Measurements from ENCODE around the gene DBNDD1.
"Not testable (repeated sequence)": the region's sequence is repeated elsewhere in the genome, so short reads cannot be mapped to it uniquely, and the experiment has no call there.

Gene DBNDD1

DNA sequence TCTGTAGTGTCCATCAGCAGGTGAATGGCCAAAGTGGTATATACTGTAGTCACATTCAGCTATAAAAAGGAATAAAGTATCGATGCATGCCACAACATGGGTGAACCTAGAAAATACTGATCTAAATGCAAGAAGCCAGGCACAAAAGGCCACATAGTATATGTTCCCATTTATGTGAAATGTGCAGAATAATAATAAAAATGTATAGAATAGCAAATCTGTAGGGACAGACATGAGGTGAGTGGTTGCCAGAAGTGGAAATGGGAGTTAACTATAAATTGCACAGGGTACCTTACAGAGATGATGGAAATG, 23.1 kb downstream of the DBNDD1 start:
- H3K4me3 ChIP-seq (ENCODE audit: low read depth, low read length): no peak overlapping the region
- TF ChIP-seq, protein P1, sequence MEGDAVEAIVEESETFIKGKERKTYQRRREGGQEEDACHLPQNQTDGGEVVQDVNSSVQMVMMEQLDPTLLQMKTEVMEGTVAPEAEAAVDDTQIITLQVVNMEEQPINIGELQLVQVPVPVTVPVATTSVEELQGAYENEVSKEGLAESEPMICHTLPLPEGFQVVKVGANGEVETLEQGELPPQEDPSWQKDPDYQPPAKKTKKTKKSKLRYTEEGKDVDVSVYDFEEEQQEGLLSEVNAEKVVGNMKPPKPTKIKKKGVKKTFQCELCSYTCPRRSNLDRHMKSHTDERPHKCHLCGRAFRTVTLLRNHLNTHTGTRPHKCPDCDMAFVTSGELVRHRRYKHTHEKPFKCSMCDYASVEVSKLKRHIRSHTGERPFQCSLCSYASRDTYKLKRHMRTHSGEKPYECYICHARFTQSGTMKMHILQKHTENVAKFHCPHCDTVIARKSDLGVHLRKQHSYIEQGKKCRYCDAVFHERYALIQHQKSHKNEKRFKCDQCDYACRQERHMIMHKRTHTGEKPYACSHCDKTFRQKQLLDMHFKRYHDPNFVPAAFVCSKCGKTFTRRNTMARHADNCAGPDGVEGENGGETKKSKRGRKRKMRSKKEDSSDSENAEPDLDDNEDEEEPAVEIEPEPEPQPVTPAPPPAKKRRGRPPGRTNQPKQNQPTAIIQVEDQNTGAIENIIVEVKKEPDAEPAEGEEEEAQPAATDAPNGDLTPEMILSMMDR (conservative IDR thresholded peaks at IDR 0.05; ENCODE audit: low read depth, low read length): no peak
- DNase-seq (ENCODE audit: low read depth): no peak

DNA sequence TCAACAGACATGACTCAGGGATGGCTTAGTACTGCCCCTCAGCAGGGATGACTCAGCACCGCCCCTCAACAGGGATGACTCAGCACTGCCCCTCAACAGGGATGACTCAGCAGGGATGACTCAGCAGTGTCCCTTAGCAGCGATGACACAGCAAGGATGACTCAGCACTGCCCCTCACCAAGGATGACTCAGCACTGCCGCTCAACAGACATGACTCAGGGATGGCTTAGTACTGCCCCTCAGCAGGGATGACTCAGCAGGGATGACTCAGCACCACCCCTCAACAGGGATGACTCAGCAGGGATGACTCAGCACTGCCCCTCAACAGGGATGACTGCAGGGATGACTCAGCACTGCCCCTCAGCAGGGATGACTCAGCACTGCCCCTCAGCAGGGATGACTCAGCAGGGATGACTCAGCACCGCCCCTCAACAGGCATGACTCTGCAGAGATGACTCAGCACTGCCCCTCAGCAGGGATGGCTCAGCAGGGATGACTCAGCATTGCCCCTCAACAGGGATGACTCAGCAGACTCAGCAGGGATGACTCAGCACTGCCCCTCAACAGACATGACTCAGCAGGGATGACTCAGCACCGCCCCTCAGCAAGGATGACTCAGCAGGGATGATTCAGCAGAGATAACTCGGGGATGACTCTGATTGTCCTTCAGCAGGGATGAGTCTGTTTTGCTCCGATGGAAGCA, 23.6 kb downstream of the DBNDD1 start:
- peak; percentile 81 for DNase-seq (ENCODE audit: low read depth)

DNA sequence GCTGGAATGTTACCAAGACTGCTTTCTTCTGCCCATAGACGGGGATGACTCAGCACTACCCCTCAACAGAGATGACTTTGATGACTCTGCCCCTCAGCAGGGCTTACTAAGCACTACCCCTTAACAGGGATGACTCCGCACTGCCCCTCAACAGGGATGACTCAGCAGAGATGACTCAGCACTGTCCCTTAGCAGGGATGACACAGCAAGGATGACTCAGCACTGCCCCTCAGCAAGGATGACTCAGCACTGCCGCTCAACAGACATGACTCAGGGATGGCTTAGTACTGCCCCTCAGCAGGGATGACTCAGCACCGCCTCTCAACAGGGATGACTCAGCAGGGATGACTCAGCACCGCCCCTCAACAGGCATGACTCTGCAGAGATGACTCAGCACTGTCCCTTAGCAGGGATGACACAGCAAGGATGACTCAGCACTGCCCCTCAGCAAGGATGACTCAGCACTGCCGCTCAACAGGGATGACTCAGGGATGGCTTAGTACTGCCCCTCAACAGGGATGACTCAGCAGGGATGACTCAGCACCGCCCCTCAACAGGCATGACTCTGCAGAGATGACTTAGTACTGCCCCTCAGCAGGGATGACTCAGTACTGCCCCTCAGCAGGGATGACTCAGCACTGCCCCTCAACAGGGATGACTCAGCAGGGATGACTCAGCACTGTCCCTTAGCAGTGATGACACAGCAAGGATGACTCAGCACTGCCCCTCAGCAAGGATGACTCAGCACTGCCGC, 24.4 kb downstream of the DBNDD1 start:
- H3K4me3 ChIP-seq (ENCODE audit: low read depth, low read length): not testable (repeated sequence)
- peak; percentile 91 for DNase-seq (ENCODE audit: low read depth)

More for the DNA sequence above, 23.6 kb downstream of the DBNDD1 start:
- H3K4me3 ChIP-seq (ENCODE audit: low read depth, low read length): not testable (repeated sequence)

DNA sequence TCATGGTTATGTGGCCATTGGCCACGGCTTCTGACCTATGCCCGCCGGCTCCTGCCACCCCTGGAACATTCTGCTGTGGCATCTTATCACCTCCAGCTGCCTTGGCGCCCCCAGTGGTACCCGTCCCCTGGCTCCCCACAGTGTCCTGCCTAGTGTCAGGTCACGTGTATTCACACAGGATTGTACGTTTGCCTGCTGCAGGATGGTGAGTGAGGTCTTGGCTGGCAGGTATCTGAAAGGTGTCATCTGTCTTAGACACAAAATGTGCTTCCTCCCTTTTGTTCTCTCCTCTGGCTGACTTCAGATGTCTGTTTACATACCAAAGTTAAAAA, 24.9 kb downstream of the DBNDD1 start:
- TF ChIP-seq, protein P1 (conservative IDR thresholded peaks at IDR 0.05; ENCODE audit: low read depth, low read length): no peak
- no peak for DNase-seq (ENCODE audit: low read depth)
- H3K4me3 ChIP-seq (ENCODE audit: low read depth, low read length): no peak overlapping the region

DNA sequence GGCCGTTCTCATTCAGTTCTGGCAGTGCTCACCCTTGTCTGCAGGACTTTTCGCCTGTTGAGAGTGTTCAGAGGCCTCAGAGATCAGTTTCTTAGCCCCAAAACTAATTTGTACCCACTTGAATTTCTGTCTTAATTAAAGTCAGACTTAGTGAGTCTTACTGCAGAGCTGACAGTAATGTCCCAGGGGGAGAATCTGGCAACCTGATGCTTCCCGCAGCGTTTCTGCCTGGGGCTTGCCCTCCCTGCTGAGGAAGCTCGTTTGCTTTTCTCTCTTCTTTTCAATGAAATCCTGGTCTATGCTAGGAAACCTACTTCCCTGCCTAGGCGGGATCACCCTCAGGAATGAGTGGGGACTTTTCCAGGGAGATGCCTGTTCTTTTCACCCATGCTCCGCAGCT, 25.3 kb downstream of the DBNDD1 start:
- TF ChIP-seq, protein P1 (conservative IDR thresholded peaks at IDR 0.05; ENCODE audit: low read depth, low read length): no peak
- H3K4me3 ChIP-seq (ENCODE audit: low read depth, low read length): no peak overlapping the region
- no peak for DNase-seq (ENCODE audit: low read depth)

DNA sequence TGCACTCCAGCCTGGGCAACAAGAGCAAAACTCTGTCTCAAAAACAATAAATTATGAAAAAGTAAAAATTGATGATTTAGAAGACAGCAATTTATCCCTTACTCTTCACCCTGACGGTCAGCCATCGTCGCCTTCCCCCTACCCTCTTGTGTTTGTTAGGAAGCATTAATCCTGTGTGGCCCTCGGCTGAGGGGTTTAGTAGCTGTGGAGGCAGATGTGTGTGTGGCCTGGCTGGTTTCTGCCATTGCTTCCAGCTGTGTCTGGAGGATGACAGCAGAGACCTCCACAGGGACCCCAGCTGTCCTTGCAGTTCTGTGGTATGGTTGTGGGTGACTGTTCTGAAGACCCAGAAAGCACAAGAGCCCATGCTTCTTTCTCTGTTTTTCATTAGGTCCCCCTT, 25.9 kb downstream of the DBNDD1 start:
- TF ChIP-seq, protein P1 (conservative IDR thresholded peaks at IDR 0.05; ENCODE audit: low read depth, low read length): no peak
- H3K4me3 ChIP-seq (ENCODE audit: low read depth, low read length): no peak overlapping the region
- DNase-seq (ENCODE audit: low read depth): no peak

DNA sequence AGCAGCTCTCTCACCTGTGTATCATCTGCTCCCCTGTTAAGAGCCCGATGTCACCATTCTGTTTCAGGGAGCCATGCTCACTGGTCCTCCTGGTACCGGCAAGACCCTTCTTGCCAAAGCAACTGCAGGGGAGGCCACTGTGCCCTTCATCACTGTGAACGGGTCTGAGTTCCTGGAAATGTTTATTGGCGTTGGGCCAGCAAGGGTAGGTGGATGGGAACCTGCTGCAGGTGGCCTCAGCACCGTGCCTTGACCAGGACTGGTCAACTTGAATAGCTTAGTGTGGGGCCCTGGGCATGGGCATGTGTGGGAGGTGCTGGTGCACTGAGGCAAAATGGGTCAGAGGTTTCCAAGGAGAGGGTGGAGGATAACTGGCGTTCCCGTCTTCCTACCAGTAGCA, 28.5 kb downstream of the DBNDD1 start:
- TF ChIP-seq, protein P1 (conservative IDR thresholded peaks at IDR 0.05; ENCODE audit: low read depth, low read length): no peak
- DNase-seq (ENCODE audit: low read depth): no peak
- no peak overlapping the region for H3K4me3 ChIP-seq (ENCODE audit: low read depth, low read length)

DNA sequence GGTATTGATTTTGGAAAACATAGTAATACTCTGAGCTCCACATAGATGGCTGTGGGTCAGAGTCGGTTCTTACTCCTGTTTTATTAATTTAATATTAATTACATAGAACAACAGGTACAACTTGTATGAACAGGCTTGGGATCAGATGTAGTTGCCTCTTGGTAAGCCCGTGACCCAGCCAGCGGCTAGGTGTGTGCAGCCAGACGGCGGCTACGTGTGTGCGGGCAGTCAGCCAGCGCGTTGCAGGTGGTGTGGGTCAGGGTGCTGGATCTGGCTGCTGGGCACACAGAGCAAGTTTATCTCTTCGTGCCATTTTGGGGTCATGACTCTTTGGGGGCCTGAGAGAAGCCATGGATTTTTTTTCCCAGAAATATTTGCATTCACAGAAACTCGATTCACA, 30.3 kb downstream of the DBNDD1 start:
- no peak for DNase-seq (ENCODE audit: low read depth)
- TF ChIP-seq, protein P1 (conservative IDR thresholded peaks at IDR 0.05; ENCODE audit: low read depth, low read length): no peak
- no peak overlapping the region for H3K4me3 ChIP-seq (ENCODE audit: low read depth, low read length)
